ENCODE results near the gene PKDCC. TPM values are rescaled to one million over a fixed set of nuclear protein-coding genes. Genes with fewer than 3 reads are reported as not detected.

PKDCC gene
- total RNA-seq, 1 donor from 2014 or later, result 959 TPM

DNA sequence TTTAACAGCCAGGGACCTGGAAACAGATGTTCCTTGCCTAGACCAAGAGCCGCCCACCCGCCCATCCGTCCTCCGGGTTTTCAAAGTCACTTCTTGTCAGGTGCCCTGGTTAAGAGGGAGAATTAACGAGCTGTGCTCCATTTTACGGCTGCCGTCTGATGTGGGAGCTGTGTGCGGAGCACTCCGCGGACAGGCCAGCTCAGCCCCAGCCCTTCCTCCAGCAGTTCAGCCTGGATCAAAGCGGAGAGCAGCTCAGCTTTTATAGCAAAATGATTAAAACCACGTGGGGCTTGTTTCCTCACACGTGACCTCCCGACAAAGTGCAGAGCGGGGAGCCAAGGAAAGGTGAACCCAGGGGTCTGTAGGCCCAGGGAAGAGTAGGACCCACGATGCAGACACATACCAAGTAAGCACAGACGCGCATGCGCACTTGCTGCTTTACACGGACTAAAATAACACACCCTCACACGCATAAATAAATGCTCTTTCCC lies 46.1 kb upstream of the PKDCC start:
- peaks cover 11% of the 10 kb centered on the region for H3K4me1 Mint-ChIP-seq (ENCODE audit: low read depth, unreplicated experiment)
- TF ChIP-seq, protein P1, sequence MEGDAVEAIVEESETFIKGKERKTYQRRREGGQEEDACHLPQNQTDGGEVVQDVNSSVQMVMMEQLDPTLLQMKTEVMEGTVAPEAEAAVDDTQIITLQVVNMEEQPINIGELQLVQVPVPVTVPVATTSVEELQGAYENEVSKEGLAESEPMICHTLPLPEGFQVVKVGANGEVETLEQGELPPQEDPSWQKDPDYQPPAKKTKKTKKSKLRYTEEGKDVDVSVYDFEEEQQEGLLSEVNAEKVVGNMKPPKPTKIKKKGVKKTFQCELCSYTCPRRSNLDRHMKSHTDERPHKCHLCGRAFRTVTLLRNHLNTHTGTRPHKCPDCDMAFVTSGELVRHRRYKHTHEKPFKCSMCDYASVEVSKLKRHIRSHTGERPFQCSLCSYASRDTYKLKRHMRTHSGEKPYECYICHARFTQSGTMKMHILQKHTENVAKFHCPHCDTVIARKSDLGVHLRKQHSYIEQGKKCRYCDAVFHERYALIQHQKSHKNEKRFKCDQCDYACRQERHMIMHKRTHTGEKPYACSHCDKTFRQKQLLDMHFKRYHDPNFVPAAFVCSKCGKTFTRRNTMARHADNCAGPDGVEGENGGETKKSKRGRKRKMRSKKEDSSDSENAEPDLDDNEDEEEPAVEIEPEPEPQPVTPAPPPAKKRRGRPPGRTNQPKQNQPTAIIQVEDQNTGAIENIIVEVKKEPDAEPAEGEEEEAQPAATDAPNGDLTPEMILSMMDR (IDR thresholded peaks at IDR 0.05; ENCODE audit: partially characterized antibody, unreplicated experiment), result no peak
- no peaks in the 10 kb centered on the region for H3K27me3 Mint-ChIP-seq (ENCODE audit: unreplicated experiment)
- no peak for DNase-seq
- peaks cover 25% of the 10 kb centered on the region for H3K36me3 Mint-ChIP-seq (ENCODE audit: unreplicated experiment)
- no peak overlapping the region for H3K4me3 Mint-ChIP-seq (ENCODE audit: unreplicated experiment)
- peaks cover 5% of the 10 kb centered on the region for H3K9me3 Mint-ChIP-seq (ENCODE audit: unreplicated experiment)
- no peak overlapping the region for H3K27ac Mint-ChIP-seq (ENCODE audit: unreplicated experiment)

DNA sequence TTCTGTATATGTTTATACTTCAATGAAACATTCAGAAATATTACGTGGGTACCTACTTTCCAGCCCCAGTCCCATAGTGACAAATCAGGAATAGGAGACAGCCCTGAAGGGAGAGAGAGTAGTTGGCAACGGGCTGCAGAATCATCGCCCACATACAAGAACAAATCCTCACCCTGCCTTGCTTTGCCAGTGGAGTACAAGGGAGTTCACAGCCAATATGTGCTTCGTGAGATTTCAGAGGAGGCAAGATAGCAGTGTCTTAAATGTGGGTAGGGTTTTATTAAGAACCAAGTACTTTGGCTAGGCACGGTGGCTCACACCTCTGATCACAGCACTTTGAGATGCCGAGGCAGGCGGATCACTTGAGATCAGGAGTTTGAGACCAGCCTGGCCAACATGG lies 40.3 kb upstream of the PKDCC start:
- Mint-ChIP-seq H3K4me3 (ENCODE audit: unreplicated experiment) (no peak overlapping the region), H3K9me3 (ENCODE audit: unreplicated experiment) (peaks cover 7% of the 10 kb centered on the region), H3K4me1 (ENCODE audit: low read depth, unreplicated experiment) (peaks cover 11% of the 10 kb centered on the region), H3K27me3 (ENCODE audit: unreplicated experiment) (no peaks in the 10 kb centered on the region), H3K27ac (ENCODE audit: unreplicated experiment) (no peak overlapping the region), H3K36me3 (ENCODE audit: unreplicated experiment) (peaks cover 33% of the 10 kb centered on the region)
- no peak for DNase-seq
- TF ChIP-seq, protein P1 (IDR thresholded peaks at IDR 0.05; ENCODE audit: partially characterized antibody, unreplicated experiment), result no peak

DNA sequence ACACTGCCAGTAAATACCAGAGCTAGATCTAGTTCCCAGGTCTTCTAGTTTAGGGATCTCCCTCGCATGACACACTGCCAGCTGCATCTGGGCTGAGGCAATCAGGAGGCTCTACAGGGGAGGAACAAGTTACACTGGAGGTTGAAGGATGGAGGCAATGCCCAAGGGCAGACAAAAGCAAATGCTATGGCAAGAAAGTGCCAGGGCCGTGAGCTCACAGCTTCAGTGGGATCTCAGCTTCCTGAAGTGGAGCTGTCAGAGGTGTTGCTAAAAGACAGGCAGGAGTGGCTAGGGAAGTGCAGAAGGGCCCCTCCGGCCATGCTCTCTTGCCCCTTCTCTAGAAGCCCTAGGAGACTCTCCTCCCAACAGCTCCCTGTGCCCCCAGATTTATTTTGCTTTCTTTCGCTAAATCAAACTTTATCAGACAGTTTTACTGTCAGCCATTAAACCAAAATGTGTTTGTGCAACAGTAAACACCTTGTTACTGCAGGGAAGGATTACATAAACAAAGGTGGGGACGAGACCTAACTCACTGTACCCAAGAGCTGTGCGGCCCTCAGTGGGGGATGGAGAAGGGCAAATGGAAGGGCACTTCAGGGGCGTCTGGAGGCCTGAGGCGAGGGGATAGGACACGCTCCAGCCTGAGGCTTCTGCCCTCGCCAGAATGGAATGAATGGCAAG lies 39.4 kb upstream of the PKDCC start:
- peaks cover 31% of the 10 kb centered on the region for H3K36me3 Mint-ChIP-seq (ENCODE audit: unreplicated experiment)

DNA sequence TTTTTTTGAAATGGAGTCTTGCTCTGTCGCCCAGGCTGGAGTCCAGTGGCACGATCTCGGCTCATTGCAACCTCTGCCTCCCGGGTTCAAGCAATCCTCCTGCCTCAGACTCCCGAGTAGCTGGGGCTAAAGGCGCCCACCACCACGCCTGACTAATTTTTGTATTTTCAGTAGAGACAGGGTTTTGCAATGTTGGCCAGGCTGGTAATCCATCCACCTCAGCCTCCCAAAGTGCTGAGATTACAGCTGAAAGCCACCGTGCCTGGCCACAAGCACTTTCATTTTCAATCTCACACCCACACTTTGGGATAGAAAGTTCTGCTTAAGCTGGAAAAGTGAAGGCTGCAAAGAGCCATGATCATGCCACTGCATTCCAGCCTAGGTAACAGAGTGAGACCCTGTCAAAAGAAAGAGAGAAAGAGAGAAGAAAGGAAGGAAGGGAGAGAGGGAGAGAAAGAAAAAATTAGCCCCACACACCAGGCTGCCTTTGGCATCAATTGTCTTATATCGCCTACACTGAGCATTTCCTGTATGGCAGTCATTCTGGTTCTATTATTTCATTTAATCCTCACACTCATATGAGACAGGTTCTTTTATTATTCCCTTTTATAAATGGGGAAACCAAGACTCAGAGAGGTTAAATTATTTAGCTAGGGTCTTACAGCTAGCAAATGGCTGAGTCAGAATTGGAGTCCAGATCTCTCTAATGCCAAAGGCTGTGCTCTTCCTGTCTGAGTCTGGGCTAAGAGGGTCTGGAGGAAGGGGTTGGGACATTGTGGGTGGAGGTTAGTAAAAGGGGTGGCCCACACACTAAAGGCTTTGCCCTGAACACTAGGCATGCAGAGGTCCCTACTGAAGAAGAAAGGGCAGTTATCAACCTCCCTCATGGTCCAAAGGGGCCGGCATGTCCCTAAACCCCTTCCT lies 37.9 kb upstream of the PKDCC start:
- TF ChIP-seq, protein P1 (IDR thresholded peaks at IDR 0.05; ENCODE audit: partially characterized antibody, unreplicated experiment), result no peak
- Mint-ChIP-seq H3K27me3 (ENCODE audit: unreplicated experiment) (no peaks in the 10 kb centered on the region), H3K9me3 (ENCODE audit: unreplicated experiment) (peaks cover 9% of the 10 kb centered on the region), H3K36me3 (ENCODE audit: unreplicated experiment) (peaks cover 18% of the 10 kb centered on the region), H3K4me1 (ENCODE audit: low read depth, unreplicated experiment) (peaks cover 11% of the 10 kb centered on the region), H3K4me3 (ENCODE audit: unreplicated experiment) (no peak overlapping the region), H3K27ac (ENCODE audit: unreplicated experiment) (no peak overlapping the region)
- DNase-seq, result no peak

More for the DNA sequence above, 39.4 kb upstream of the PKDCC start:
- Mint-ChIP-seq H3K9me3 (ENCODE audit: unreplicated experiment) (peaks cover 9% of the 10 kb centered on the region), H3K27ac (ENCODE audit: unreplicated experiment) (no peak overlapping the region), H3K4me3 (ENCODE audit: unreplicated experiment) (no peak overlapping the region), H3K4me1 (ENCODE audit: low read depth, unreplicated experiment) (peaks cover 11% of the 10 kb centered on the region), H3K27me3 (ENCODE audit: unreplicated experiment) (no peaks in the 10 kb centered on the region)
- TF ChIP-seq, protein P1 (IDR thresholded peaks at IDR 0.05; ENCODE audit: partially characterized antibody, unreplicated experiment), result no peak
- no peak for DNase-seq
